HG02763 (cell line): ENCODE results near the gene LARGE2.

Experiments
- ATAC-seq: cut with Tn5 transposase; IDR thresholded peaks from one replicate; pipeline ENCODE4 v1.9.1; 2021; ENCODE audit warnings: mild to moderate bottlenecking, moderate library complexity; ENCODE audit not compliant: unreplicated experiment

LARGE2 gene

GRCh38 chr11:45949992-45950407, 27.5 kb downstream of the LARGE2 start:
- no peak for ATAC-seq

DNA sequence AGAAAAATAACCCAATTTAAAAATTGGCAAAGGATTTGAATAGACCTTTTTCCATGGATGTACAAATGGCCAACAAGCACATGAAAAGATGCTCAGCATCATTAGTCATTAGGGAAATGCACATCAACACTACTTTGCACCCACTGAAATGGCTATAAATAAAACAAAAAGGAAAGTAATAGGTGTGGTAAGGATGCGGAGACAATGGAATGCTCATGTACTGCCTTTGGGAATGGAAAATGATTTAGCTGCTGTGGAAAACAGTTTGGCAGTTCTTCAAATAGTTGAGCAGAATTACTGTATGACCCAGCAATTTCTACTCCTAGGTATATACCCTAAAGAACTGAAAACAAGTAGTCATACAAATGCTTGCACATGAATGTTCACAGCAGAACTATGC, 37.4 kb downstream of the LARGE2 start:
- no peak for ATAC-seq

GRCh38 chr11:45960387-45961095, 38.1 kb downstream of the LARGE2 start:
- no peak for ATAC-seq

GRCh38 chr11:45961751-45962240, 39.3 kb downstream of the LARGE2 start:
- ATAC-seq: no peak

DNA sequence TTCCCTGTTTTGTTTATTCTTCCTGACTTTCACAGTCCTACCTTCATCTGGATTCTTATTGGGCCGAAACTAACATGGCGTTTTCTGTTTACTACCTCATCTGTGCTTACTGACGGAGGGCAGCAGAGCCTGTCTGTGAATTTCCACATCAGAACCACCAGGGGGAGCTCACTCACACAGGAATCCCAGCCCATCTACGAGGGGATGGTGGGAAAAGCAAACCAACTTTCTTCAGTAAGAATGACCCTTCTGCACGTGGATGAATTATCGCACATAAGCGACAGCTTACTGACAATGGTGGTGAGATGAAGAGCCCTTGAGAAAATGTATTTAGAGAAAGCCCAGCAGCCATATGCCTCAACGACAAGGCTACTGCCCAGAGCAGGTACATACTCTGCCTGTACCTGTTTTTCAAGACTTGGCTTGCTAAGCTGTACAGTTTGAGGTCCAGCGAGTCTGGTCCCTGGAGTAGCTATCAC, 42.5 kb downstream of the LARGE2 start:
- ATAC-seq: no peak

DNA sequence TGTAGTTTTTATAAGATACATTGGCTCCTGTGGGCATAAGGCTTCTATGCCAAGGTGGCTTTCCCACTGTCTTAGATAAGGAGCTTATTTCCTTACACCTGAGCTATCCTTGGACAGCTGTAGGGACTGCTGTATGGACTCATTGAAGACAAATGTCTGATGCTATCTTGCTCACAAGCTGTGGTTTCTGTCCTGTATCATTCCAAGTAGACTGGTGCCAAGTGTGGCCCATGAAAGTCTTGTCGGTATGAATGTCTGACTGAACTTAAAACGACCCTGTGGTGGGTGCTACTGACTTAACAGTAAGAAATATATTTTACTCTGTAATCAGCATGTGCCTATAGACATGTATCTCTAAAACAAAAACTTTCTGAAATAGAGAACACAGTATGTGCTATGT, 45.0 kb downstream of the LARGE2 start:
- ATAC-seq: no peak

DNA sequence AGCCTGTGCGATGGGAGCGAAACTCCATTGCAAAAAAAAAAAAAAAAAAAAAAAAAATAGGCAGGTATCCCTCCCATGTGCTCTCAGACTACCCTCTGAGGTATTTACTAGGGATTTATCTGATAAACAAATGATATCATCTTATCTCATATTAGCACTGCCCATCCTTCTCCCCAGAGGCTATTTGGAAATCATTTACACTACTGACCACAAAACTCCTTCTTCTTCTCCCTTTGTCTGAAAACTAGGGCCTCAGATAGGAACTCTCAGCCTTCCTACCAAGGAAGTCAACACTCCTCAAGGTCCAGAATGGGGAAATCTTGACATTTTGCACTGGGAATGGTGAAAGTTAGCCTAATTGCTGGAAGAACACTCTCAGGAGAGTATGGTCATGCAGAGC, 46.4 kb downstream of the LARGE2 start:
- ATAC-seq: no peak

DNA sequence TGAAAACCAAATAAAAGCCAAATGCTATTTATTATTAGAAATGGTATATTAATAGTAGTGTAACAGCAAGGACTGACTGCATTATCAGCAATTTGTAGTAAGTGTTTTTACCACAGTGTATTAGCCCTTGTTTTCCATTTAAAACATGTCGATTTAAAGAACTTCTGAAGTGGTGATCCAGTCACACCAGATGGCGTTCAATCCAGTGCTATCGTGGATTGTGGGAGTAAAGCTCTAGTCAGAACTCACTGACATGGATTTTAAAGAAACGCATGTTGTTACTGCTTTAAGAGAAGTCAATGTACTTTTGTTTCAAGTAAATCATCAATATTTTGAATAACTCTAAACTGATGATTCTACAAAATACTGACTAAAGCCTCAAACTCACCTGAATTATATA, 51.1 kb downstream of the LARGE2 start:
- ATAC-seq: no peak

DNA sequence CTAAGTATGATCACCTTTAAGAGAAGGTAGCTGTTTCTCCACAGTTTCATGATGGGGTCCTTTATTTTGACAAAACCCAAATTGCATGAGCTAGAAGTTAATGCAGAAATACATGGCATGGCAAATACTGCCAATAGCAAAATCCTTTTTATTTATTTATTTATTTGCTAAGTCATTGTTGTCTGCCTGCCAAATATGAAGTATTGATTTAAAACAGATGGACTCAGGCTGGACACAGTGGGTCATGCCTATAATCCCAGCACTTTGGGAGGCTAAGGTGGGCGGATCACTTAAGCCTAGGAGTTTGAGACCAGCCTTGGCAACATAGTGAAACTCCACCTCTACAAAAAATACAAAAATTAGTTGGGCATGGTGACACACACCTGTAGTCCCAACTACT, 52.4 kb downstream of the LARGE2 start:
- no peak for ATAC-seq
